GM19324 (cell line): ENCODE data around the gene ETV5.

Experiments used
- ATAC-seq: cut with Tn5 transposase; IDR thresholded peaks from one replicate; pipeline ENCODE4 v1.9.1; 2021; ENCODE audit warnings: mild to moderate bottlenecking, moderate library complexity; ENCODE audit not compliant: unreplicated experiment, low FRiP score

ETV5 gene

GRCh38 chr3:186097317-186097662 lies 11.6 kb downstream of the ETV5 start:
- no peak for ATAC-seq

GRCh38 chr3:186096290-186096689 lies 12.6 kb downstream of the ETV5 start:
- no peak for ATAC-seq

- no peak for ATAC-seq
Measured at GRCh38 chr3:186095561-186096081, 13.3 kb downstream of the ETV5 start.

- ATAC-seq = no peak
Measured at GRCh38 chr3:186094696-186095425, 14.0 kb downstream of the ETV5 start.

GRCh38 chr3:186094271-186094670 lies 14.6 kb downstream of the ETV5 start:
- ATAC-seq = no peak

GRCh38 chr3:186093271-186093900 lies 15.5 kb downstream of the ETV5 start:
- no peak for ATAC-seq

GRCh38 chr3:186092360-186093070 lies 16.4 kb downstream of the ETV5 start:
- ATAC-seq = no peak

GRCh38 chr3:186090901-186091300 lies 18.0 kb downstream of the ETV5 start:
- no peak for ATAC-seq

- ATAC-seq = no peak
Measured at GRCh38 chr3:186088335-186088734, 20.6 kb downstream of the ETV5 start.

GRCh38 chr3:186084264-186084663 lies 24.6 kb downstream of the ETV5 start:
- no peak for ATAC-seq

- ATAC-seq = no peak
Measured at GRCh38 chr3:186083746-186084145, 25.1 kb downstream of the ETV5 start.

GRCh38 chr3:186082150-186082549 lies 26.7 kb downstream of the ETV5 start:
- no peak for ATAC-seq

GRCh38 chr3:186081678-186082077 lies 27.2 kb downstream of the ETV5 start:
- ATAC-seq = no peak

- no peak for ATAC-seq
Measured at GRCh38 chr3:186080849-186081438, 27.9 kb downstream of the ETV5 start.

- ATAC-seq = no peak
Measured at GRCh38 chr3:186079925-186080324, 29.0 kb downstream of the ETV5 start.

GRCh38 chr3:186077466-186077865 lies 31.4 kb downstream of the ETV5 start:
- no peak for ATAC-seq

- ATAC-seq = no peak
Measured at GRCh38 chr3:186075931-186076567, 32.8 kb downstream of the ETV5 start.

GRCh38 chr3:186075489-186075888 lies 33.4 kb downstream of the ETV5 start:
- no peak for ATAC-seq

- no peak for ATAC-seq
Measured at GRCh38 chr3:186073641-186074040, 35.2 kb downstream of the ETV5 start.

GRCh38 chr3:186070996-186071395 lies 37.9 kb downstream of the ETV5 start:
- no peak for ATAC-seq

GRCh38 chr3:186070550-186070949 lies 38.3 kb downstream of the ETV5 start:
- no peak for ATAC-seq
